GM19035 (cell line): ENCODE results near the gene RASGRP1.
"Not testable (repeated sequence)": the region's sequence is repeated elsewhere in the genome, so short reads cannot be mapped to it uniquely, and the experiment has no call there.

Experiments
- ATAC-seq: cut with Tn5 transposase; IDR thresholded peaks from one replicate; pipeline ENCODE4 v1.9.1; 2021; ENCODE audit not compliant: unreplicated experiment

The RASGRP1 gene

GRCh38 chr15:38564557-38565286 lies at the start of gene RASGRP1:
TSS of gene RASGRP1 (minus strand) at chr15:38564814. CDS start at chr15:38564628, 186 bp downstream.
- peak; percentile 66 for ATAC-seq

DNA sequence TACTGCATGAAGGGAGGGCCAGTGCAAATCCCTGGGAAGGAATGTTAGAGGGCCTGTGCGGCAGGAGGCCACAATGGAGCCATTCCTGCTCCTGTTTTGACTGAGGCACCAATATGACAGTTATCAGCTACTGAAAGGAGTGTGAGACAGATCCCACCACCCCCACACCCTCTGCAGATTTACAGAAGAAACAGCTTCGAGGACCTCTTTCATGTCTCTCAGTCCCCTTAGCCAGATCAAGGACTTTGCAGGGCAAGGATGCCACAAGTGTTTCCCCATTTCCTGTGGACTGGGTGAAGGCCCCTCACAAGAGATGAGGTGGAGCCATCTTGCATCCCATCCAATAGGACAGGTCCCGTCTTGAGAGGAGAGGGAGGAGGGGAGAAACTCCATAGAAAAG lies 48.5 kb upstream of the RASGRP1 start:
- no peak for ATAC-seq

GRCh38 chr15:38612159-38612863 lies 47.7 kb upstream of the RASGRP1 start:
- no peak for ATAC-seq

DNA sequence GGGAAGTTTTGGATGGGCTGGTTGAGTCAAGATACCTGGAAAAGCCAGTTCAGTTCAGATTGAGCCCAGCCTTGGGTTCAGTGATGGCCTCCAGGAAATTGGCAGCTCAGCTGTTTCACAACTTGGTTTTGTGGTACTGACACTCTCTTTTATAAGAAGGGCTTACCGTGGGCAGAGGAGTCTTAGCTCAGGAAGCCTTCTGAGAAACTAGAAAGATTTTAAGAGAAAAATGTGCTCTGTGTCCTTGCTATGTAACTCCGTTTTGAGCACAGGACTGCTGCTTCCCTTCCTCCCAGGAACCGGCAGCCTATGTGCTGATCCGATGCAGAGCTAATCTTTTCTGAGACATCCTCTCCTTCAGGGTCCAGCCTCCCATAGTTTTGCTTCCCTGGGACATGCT lies 46.6 kb upstream of the RASGRP1 start:
- ATAC-seq = peak; percentile 25

DNA sequence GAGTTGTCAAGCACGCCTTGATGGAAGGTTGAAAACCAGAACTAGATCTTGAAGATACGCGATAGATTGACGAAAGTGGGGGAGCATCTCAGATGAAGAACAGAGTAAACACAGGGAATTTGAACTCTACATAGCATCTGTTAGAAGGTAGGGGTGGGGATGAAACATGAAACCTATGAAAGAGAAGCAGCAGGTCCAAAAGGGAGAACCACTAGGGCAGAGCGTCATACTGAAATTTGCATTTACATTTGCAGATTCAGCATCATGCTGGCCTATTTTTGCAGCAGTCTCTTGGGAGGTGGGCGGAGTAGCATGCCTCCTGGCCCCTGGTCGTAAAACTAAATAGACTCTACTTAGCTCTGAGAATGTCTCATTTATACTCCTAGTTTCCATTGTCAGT lies 46.1 kb upstream of the RASGRP1 start:
- peak; percentile 60 for ATAC-seq

- no peak for ATAC-seq
Measured at GRCh38 chr15:38609097-38609738, 44.6 kb upstream of the RASGRP1 start.

DNA sequence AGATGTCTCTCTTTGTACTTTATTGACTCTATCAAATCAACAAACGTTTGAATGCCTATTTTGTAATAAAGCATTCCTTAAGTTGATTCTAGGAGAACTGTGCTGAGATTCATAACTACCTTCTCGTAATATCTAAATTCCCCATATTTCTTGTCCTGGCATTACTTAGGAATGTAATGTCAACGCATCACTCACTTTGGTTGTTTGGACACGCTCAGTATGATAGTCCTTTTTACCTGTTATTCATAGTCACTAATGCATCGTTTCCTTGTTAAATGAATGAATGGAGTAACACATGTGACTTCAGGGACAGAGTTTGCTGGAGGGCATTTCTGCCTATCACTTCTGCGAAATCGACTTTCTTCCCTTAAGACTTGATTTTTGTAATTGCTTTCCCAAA lies 44.1 kb upstream of the RASGRP1 start:
- no peak for ATAC-seq

DNA sequence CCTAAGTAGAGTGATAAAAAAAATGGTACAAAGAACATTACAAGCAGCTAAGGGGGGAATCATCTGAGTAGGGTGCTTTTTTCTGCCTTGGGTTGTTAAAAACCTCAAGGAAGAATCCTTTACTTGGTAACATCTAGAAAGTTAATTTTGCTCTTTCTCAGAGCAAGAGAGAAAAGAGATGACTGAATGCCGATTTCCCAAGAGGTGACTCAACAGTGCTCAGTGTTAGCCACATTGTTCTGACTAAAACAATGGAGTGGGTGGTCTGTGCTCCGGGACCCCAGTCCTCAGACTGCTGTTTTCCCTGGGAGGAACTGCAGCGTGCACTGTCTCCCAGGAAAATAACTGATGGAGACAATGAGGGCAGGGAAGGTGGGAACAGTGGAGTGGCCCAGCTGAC lies 41.1 kb upstream of the RASGRP1 start:
- no peak for ATAC-seq

- no peak for ATAC-seq
Measured at GRCh38 chr15:38603672-38604071, 39.1 kb upstream of the RASGRP1 start.

- ATAC-seq = no peak
Measured at GRCh38 chr15:38602910-38603670, 38.5 kb upstream of the RASGRP1 start.

DNA sequence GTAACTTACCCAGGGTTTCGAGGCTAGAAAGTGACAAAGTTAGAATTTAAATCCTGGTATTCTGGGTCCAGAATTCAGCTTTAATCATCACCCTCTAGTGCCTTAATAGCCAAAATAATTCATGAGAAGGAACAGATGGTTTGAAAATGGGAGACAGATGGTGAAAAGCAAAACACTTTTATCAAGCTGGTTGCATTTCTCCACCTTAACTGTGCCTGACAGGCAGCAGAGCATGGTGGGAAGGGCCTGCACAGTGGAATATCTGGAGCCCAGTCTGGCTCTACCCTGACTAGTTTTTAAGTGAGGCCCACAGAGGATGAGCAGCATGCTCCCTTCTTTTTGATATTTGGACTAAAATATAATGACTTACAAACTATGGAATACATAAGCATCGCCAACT lies 35.6 kb upstream of the RASGRP1 start:
- ATAC-seq = no peak

GRCh38 chr15:38598749-38599148 lies 34.1 kb upstream of the RASGRP1 start:
- ATAC-seq = no peak

DNA sequence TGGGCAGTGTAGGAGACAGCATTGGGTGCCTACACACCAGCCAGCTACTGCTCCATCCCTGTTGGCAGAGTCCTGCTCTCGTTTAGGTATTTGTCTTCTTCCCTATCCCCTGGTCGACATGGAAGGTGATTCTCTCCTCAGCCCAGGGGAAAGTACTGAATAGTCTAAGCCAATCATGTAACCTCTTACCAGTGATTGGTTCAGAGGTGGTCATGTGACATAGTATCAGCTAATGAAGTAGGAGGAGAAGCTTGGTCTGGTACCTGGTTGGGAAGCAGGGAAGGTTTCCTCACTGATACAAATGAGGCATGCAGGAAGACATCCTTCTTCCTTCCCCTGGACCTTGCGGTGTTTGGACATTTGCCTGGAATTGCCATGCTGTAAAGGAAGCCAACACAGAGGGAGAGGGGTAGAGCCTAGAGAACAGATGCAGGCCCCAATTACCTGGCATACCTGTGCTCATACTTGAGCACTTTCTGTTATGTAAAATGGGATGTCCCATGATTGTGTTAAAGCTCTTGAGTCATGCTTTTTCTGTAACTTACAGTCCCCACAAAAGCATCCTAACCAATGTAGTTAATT lies 32.7 kb upstream of the RASGRP1 start:
- no peak for ATAC-seq

DNA sequence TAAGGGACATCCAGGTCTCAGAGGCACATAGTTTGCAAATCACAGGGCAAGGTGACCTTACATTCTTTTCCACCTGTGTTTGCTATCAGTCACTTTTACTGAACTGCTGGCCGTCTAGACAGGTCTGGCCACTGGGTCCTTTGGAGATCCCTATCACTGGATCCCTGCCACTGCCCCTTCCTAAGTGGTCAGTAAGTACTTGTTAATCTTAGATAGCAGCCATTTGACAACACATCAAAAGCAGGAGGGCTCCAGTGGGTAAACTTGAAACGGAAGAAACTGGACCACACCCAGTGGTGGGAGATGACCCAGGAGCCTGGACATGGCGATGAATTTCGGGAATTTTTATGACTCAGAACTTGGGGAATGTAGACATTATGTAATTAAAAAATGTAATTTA lies 28.9 kb upstream of the RASGRP1 start:
- no peak for ATAC-seq

DNA sequence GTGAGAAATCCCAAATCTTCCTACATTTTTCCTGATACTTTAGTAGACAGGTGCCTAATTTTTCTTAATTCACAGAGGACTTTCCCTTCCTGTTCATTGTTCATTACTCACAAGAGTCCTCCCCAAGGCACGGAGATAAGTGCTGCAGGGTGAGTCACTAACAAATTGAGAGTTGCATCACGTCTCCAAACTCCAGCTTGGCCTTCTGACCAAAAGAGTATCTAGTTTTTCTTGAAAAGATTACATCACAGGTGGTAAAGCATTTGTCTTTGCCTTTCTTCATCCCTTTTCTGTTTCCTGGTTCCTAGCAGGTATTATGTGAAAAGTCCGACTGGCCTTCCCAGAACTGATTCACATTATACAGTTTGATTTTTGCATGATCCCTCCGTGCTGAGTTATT lies 24.9 kb upstream of the RASGRP1 start:
- no peak for ATAC-seq

GRCh38 chr15:38588672-38589071 lies 24.1 kb upstream of the RASGRP1 start:
- ATAC-seq = no peak

GRCh38 chr15:38587214-38587613 lies 22.6 kb upstream of the RASGRP1 start:
- no peak for ATAC-seq

- ATAC-seq = not testable (repeated sequence)
Measured at GRCh38 chr15:38586005-38586404, 21.4 kb upstream of the RASGRP1 start.

GRCh38 chr15:38578626-38579025 lies 14.0 kb upstream of the RASGRP1 start:
- no peak for ATAC-seq

- ATAC-seq = no peak
Measured at GRCh38 chr15:38577424-38577987, 12.9 kb upstream of the RASGRP1 start.

- ATAC-seq = no peak
Measured at GRCh38 chr15:38576837-38577236, 12.2 kb upstream of the RASGRP1 start.
